GM21723 (cell line): ENCODE results near the gene TMEM179.

Experiments
- ATAC-seq: cut with Tn5 transposase; IDR thresholded peaks from one replicate; pipeline ENCODE4 v1.9.1; 2021; ENCODE audit warnings: mild to moderate bottlenecking, moderate library complexity; ENCODE audit not compliant: unreplicated experiment

The TMEM179 gene

DNA sequence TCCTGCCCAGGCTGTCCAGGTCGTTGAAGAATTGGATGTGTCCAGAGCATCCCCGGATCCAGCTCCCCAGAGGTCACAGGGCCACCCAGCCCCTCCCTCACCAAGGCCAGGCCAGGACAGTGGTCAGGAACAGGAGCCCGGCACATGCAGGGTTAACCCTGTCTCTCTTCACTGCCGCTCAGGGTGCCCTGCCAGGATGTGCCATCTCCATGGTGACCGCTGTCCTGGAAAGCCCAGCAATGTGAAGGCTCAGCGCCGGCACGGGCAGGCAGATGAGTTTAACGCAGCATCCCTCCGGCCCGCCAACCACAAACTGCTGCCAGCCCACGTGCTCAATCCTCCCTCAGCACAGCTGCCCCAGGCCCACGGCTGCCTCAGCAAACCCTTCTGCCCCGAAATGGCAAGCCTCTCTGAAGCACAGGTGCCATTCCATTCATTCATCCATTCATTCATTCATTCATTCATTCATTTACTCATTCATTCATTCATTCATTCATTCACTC is 4.4 kb downstream of the TMEM179 start:
- ATAC-seq, result no peak

DNA sequence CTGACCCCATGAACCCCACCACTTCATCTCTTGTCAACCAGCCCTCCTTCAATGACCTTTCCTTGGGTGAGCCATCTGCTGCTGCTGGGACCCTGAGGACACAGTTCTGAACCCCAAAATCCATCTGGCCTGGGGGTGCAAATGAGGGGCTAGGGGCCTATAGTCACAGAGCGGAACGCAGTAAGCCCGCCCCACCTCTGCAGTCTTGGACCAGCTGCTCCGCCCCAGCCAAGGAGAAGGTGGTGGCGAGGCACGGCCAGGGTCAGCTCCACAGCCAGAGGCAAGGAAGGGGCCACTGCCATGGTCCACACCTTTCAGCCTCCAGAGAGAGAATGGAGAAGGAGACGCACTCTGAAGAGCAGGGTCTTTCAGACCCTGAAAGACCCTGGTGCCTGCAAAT is 5.1 kb downstream of the TMEM179 start:
- ATAC-seq, result no peak

DNA sequence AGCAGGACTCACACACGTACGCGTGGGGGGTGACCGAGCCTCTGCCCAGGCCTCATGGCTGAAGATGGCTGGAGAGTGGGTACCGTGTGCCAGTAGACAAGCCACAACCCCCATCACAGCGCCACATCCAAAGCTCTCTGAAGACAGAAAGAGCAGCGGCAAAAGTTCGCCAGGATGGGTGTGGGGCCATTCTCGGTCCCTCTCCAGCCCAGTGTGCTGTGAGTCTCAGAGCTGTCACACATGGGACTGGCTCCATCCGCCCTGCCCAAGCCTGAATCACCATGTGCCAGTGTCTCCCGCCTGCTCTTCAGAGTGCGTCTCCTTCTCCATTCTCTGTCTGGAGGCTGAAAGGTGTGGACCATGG is 5.7 kb downstream of the TMEM179 start:
- ATAC-seq, result no peak

DNA sequence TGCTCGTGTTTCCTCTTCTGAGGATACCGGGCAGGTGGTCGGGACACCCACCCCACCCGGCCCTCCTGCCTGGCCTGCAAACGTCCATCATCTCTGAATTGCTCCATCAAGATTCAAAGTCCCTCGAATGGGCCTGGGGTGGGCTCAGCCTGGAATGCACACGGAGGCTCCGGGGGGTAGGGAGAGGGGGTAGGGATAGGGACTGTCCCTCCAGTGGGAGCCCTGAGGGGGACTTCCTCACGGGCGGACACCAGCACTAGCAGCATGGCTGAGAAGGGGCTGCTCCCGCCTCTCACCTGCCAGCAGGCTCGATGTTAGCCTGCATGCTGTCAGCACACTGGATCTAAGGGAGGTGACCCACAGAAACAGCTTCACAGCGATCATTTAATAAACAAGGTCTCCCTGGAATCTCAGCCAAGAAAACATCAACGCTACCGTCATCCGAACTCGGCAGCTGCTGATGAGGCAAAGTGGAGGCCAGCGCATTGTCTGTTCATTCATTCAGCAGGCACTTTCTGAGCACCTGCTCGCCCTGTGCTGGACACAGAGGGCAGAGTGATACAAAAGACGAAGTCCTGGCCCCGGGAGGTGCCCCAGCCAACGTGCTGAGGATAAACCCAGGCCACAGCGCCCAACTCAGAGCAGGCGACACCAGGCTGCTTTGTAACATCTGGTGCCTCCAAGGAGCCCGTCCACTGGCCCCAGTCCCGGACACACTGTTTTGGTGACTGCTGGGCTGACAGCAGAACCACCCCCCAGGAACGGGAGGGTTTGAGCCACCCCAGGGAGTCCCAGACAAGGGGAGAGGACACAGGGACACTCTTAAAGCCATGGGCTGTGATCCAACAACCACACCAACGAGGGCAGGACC is 6.3 kb downstream of the TMEM179 start:
- ATAC-seq, result no peak

- no peak for ATAC-seq
These were observed 7.0 kb downstream of the TMEM179 start for GRCh38 chr14:104597576-104597975.

GRCh38 chr14:104596927-104597351 is 7.6 kb downstream of the TMEM179 start:
- no peak for ATAC-seq

GRCh38 chr14:104596451-104596918 is 8.1 kb downstream of the TMEM179 start:
- ATAC-seq, result no peak

- ATAC-seq, result no peak
These were observed 8.6 kb downstream of the TMEM179 start for GRCh38 chr14:104595911-104596450.

GRCh38 chr14:104595116-104595675 is 9.4 kb downstream of the TMEM179 start:
- ATAC-seq, result no peak

- ATAC-seq, result no peak
These were observed 10.1 kb downstream of the TMEM179 start for GRCh38 chr14:104594310-104595046.

- ATAC-seq, result no peak
These were observed 10.8 kb downstream of the TMEM179 start for GRCh38 chr14:104593710-104594136.

DNA sequence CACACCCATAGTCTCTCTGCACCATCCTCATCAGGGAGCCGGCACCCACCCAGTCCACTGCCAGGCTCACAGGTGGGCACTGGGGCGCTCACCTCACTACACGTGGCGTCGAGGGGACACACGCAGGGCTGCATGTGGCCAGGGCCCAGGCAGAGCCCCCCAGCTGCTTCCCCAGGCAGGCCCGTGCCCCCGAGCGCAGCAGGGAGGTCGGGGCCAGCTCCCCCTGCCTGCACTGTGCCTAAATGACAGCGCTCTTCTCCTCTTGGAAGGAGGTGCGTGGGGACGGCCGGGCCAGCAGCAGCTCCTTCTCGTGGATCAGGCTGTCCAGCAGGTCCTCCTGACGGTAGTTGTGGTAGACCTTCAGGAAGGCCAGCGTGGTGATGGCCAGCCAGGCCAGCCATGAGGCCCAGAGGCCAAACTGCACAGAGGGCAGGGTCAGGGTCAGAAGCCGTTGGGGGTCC is 11.3 kb downstream of the TMEM179 start:
- no peak for ATAC-seq

GRCh38 chr14:104592785-104593184 is 11.8 kb downstream of the TMEM179 start:
- no peak for ATAC-seq

DNA sequence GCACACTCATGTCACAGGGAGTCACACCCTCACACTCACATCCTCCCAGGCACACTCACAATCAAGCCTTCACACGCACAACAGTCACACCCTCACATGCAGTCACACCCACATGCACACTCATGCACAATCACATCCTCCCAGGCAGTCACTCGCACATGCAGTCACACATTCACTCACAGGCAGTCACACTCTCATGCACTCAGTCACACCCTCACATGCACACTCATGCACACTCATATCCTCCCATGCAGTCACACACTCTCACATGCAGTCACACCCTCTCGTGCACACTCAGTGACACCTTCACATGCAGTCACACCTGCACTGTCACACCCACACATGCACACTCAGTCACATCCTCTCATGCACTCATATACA is 12.3 kb downstream of the TMEM179 start:
- ATAC-seq, result no peak

DNA sequence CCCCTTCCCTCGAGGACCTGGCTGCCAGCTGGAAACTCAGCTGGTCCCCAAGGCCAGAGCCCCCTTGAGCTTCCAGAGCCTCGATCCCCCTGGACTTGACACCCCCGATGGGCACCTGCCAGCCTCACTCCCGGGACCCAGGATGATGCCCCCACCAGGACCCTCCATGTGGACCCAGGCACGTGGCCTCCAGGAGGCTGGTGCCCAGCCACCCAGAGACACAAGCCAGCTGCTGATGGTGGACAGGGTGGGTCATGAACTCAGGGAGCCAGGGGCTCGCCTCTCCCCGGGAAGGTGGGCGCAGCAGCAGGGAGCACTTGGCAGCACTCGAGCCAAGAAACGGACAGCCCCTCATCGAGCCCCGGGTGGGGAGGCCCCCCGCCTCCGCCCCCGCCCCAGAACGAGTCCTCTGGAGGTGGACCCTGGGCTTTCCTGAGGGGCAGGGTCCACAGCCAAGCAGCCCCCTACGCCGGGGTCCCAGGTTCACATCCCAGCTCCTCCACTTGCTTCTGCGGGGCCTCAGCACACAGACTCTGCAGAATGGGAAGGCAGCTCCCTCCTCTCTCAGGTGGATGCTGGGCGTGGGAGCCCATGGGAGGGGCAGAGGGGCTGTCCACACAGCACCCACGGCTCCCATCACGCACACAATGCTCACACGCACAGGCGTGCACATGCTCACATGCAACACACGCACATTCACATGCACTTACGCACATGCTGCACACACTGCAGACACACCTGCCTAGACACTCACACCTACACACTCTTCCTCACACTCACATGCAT is 12.9 kb downstream of the TMEM179 start:
- ATAC-seq, result no peak

DNA sequence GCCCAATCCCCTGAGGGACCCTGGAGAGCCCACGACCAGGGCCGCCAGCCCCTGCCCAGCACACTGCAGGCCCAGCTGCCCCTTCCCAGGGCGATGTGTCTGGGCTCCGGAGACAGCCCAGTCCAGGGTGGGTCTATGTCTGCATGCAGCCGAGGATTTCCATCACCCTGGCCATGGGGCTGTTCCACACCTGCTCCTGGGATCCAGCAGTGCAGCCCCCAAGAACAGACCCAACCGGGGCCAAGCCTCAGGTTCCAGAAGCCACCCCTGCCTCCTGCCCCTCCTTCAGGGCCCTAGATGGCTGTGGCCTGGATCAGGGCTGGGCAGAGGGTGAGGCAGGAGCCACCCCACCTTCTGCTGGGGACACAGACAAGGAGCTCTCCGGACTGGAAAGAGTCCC is 13.5 kb downstream of the TMEM179 start:
- ATAC-seq, result no peak

DNA sequence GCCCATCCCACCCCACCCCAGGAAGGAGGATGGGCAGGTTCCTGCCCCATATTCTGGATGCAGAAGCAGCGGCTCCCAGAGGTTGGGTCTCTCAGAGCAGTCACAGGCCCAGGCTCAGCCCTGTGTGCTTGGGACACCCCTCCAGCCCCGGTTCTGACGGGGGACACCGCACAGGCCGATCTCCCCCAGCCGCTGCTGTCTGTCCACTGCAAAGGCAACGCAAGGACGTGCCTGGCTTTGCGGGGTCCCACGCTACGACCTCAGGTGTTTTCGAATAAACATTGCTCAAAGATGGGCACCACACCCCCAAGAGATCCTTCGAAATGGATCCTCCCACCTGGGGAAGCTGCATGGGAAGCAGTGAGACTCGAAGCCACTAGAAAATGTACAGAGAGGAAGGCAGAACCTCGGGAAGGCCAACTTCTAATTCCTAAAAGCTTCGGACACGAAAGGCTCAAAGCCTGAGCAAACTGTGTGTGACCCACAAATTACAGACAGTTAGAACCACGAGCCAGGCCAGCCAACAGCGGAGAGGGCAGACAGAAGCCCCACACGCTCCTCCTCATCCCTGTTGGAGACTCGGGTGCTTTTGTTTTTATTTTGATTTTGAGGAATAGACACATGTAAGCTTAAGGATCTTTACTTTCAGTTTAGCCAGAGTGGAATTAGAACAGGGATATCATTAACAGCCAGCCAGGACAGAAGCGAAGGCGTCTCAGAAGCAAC is 14.2 kb downstream of the TMEM179 start:
- no peak for ATAC-seq

- no peak for ATAC-seq
These were observed 15.0 kb downstream of the TMEM179 start for GRCh38 chr14:104589338-104590195.
